Skin epidermis (tissue), 12 donors: ENCODE measurements around the gene ITGA7.
"Not testable (repeated sequence)": the region's sequence is repeated elsewhere in the genome, so short reads cannot be mapped to it uniquely, and the experiment has no call there.

ENCODE experiments used
- H3K27ac ChIP-seq, 21 experiments: fragments of 200-600 bp; sonication (generic) in 11 of 21; one replicate each; pipeline ENCODE4 v1.5.0; 2020; ENCODE audit warnings: mild to moderate bottlenecking in 3 of 21, inconsistent platforms in 2 of 21, moderate library complexity in 2 of 21
- H3K4me3 ChIP-seq, 7 experiments: fragments of 200-600 bp; sonication (generic) in 2 of 7; one replicate each; pipeline ENCODE4 v1.5.0; 2020; ENCODE audit warnings: inconsistent platforms in 2 of 7, mild to moderate bottlenecking in 2 of 7, moderate library complexity in 1 of 7

ITGA7 gene

GRCh38 chr12:55664826-55665225 is 42.9 kb downstream of the ITGA7 start:
- H3K27ac ChIP-seq, result no peak overlapping the region
- no peak overlapping the region for H3K4me3 ChIP-seq

- H3K27ac ChIP-seq, result no peak overlapping the region
- no peak overlapping the region for H3K4me3 ChIP-seq
These were observed 44.3 kb downstream of the ITGA7 start for GRCh38 chr12:55663391-55663790.

DNA sequence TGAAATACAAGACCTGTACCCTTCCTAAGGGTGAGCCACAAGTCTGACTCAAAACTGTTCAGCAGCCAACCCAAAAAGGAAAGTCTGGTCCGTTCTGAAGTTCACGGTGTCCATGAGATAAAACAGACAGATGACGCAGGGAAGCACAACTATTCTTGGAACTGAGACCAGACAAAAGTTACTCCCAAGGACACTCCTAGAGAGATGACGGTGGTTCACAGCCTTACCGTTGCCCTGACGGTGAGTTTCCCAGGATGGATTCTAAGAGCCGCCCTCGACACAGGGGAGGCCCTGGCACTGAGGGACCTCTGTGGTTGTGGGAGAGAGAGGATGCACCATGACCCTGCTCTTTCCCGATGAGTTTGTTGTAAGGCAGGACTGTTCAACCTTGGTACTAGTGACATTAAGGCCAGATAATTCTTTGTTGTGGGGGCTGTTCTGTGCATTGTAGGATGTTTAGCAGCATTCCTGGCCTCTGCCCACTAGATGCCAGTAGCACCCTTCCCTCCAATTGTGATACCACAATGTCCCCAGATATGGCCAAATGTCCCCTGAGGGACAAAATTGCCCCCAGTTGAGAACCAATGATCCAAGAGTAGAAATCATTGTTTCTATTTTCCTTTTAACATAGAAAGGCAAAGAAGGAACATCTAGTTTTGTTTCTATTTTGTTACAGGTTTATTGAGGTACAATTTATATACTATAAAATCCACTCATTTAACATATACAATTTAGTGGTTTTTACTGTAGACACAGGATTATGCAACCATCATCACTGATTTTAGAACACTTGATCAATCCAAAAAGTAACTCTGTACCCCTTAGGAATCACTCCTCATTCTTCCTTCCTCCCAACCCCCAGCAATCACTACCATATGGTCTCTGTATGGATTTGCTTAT is 48.0 kb downstream of the ITGA7 start:
- H3K4me3 ChIP-seq, result no peak overlapping the region

GRCh38 chr12:55658635-55659391 is 48.9 kb downstream of the ITGA7 start:
- Histone ChIP-seq H3K4me3 (no peak overlapping the region), H3K27ac (no peak overlapping the region)

More for the DNA sequence above, 48.0 kb downstream of the ITGA7 start:
- no peak overlapping the region for H3K27ac ChIP-seq

- no peak overlapping the region for H3K27ac ChIP-seq
- no peak overlapping the region for H3K4me3 ChIP-seq
These were observed 49.5 kb downstream of the ITGA7 start for GRCh38 chr12:55658212-55658611.

DNA sequence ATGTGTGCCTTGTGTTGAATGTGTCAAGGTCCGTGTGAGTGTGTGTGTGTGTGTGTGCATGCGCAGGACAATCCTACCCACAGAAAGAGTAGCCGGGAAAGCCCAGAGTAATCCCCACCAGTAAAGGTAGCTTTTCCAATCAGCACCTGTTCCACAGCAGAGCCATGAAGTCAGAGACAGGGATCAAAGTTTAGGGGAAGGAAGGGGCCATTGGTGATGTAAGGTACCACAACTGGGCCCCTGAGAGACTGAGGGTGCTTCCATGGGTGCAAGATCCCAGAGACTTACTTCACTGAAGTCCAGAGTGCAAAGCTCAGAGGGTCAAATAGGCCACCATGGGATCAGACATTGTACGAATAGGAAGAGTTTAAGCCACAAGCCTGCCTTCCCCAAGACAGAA is 50.5 kb downstream of the ITGA7 start:
- Histone ChIP-seq H3K4me3 (no peak overlapping the region), H3K27ac (no peak overlapping the region)

DNA sequence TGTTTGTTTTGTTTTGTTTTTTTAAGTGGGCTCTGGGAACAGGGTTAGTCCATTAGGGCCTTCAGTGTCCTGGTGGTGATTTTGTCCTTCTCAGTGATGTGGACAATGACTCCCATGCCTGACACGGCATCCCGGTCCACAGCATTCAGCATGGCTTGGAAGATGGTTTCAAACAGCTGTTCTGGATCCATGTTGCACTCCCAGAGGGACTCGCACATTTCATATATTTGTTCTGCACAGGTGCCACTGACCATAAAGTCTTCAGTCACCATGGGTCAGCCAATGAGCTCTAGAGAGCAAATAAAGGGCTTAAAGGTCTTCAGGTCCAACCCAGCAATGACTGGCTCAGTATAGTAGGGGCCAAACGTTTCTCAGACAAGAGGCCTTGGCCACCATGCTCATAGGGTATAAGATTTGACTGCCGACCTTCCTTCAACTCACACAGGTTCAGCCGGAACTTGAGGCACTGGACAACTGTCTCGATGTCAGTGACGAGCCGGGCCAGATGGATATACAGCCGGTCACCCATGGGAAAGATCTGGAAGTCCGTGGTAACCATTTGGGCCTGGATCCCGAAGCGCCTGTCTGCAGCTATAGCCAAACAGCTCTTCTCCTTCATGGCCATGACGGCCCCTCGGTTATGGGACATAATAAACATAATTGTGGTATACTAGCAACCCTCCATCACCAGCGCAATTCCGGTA is 53.0 kb downstream of the ITGA7 start:
- Histone ChIP-seq H3K27ac (no peak overlapping the region), H3K4me3 (no peak overlapping the region)

GRCh38 chr12:55653031-55653430 is 54.7 kb downstream of the ITGA7 start:
- no peak overlapping the region for H3K4me3 ChIP-seq

GRCh38 chr12:55652352-55652751 is 55.4 kb downstream of the ITGA7 start:
- Histone ChIP-seq H3K4me3 (no peak overlapping the region), H3K27ac (no peak overlapping the region)

More at GRCh38 chr12:55653031-55653430, 54.7 kb downstream of the ITGA7 start:
- no peak overlapping the region for H3K27ac ChIP-seq

DNA sequence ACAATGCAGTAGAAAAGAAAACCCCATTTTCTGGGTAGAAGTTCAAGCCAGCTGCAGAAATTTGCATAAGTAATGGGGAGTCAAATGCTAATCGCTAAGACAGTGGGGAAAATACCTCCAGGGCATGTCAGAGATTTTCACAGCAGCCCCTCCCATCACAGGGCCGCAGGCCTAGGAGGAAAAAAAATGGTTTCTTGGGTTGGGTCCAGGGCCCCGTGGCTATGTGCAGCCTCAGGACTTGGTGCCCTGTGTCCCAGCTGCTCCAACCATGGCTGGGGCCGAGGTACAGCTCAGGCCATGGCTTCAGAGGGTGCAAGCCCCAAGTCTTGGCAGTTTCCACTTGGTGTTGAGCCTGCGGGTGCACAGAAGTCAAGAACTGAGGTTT is 56.4 kb downstream of the ITGA7 start:
- no peak overlapping the region for H3K4me3 ChIP-seq

GRCh38 chr12:55650620-55651298 is 56.9 kb downstream of the ITGA7 start:
- H3K4me3 ChIP-seq, result not testable (repeated sequence)
- peak overlapping the region in 1 of 21 experiments; percentile 42 for H3K27ac ChIP-seq

More for the DNA sequence above, 56.4 kb downstream of the ITGA7 start:
- H3K27ac ChIP-seq, result no peak overlapping the region

GRCh38 chr12:55647027-55647426 is 60.7 kb downstream of the ITGA7 start:
- H3K4me3 ChIP-seq, result no peak overlapping the region
- peak overlapping the region in 18 of 21 experiments; percentile 22 to 76 (median 57) for H3K27ac ChIP-seq

DNA sequence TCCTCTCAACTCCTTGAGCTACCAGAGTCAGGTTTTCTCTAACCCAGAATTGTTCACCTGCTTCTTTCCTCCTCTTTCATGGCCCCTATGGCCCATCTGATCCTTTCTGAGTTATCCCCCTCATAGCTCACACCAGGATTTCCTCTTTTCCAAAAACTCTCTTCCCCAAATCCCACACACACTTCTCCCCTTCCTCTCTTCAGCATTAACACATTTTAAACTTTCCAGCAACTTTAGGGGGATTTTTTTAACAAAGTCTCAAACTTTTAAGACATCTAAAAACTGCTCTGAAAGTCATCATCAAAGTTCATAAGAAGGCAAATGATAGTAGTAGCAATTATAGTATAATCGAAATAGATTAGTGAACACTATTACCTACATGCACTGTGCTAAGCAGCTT is 63.1 kb downstream of the ITGA7 start:
- no peak overlapping the region for H3K27ac ChIP-seq

GRCh38 chr12:55642669-55643068 is 65.0 kb downstream of the ITGA7 start:
- Histone ChIP-seq H3K27ac (peak overlapping the region in 8 of 21 experiments; percentile 4 to 65 (median 46)), H3K4me3 (no peak overlapping the region)

More for the DNA sequence above, 63.1 kb downstream of the ITGA7 start:
- no peak overlapping the region for H3K4me3 ChIP-seq

DNA sequence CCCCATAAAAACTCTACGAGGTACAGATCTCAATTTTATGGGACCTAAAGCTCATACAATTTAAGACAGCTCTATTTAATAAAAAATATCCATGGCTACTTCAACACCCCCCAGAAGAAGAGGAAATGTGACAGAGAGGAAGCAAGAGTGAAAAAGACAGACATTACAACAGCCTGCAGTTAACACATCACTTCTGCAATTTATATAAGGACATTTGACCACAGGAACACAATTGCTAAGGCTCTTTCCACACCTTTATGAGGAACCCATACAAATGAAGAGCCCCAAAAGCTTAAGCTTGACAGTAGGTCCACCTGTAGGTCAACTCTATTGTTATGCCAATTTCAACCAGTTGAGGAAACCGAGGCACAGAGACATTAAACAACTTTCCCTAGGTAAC is 65.4 kb downstream of the ITGA7 start:
- Histone ChIP-seq H3K27ac (peak overlapping the region in 7 of 21 experiments; percentile 14 to 65 (median 49)), H3K4me3 (no peak overlapping the region)

DNA sequence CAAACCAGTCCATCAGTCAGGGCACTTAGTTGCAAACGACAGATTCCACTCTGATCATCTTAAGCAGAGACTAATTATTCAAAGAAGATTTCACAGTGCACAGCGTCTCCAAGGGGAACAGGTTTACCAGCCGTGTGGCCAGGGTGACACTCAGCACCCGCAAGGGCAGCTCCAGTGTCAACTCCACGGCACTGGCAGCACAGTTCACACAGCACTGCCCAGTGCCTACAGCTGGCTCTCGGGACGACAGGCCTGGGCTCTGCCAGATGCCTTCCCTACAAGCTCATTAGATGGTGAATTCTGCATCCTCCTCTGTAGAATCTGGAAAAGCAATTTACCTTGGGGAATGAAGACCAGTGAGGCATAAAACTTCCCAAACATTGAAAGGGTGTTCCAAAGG is 66.1 kb downstream of the ITGA7 start:
- Histone ChIP-seq H3K27ac (peak overlapping the region in 6 of 21 experiments; percentile 4 to 56 (median 43)), H3K4me3 (no peak overlapping the region)

- Histone ChIP-seq H3K4me3 (no peak overlapping the region), H3K27ac (no peak overlapping the region)
These were observed 70.2 kb downstream of the ITGA7 start for GRCh38 chr12:55637467-55637866.

DNA sequence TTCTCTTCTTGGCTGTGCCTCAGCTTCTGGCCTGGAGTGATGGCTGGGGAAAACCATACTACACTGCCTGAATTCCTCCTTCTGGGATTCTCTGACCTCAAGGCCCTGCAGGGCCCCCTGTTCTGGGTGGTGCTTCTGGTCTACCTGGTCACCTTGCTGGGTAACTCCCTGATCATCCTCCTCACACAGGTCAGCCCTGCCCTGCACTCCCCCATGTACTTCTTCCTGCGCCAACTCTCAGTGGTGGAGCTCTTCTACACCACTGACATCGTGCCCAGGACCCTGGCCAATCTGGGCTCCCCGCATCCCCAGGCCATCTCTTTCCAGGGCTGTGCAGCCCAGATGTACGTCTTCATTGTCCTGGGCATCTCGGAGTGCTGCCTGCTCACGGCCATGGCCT is 70.9 kb downstream of the ITGA7 start, which contains the start of gene OR10P1:
OR10P1 (plus strand) TSS at position 40 of the 400 bp plus-strand sequence; CDS start at position 40, 0 bp downstream.
- H3K4me3 ChIP-seq, result no peak within 1 kb of the TSS
- no peak within 1 kb of the TSS for H3K27ac ChIP-seq

- Histone ChIP-seq H3K27ac (no peak overlapping the region), H3K4me3 (no peak overlapping the region)
These were observed 71.5 kb downstream of the ITGA7 start for GRCh38 chr12:55636116-55636655.
